Body of pancreas (tissue), 4 donors: ENCODE results near the gene DENND1A. TPM values are rescaled to one million over a fixed set of nuclear protein-coding genes. Genes with fewer than 3 reads are reported as not detected.
"Not testable (repeated sequence)": the region's sequence is repeated elsewhere in the genome, so short reads cannot be mapped to it uniquely, and the experiment has no call there.

Source experiments
- ATAC-seq: fragments of 150-250 bp; one replicate; pipeline ENCODE4 v1.9.1; 2016
- DNase-seq, 4 donors: peaks; one replicate each; pipeline ENCODE4 v3.0.0-alpha.2; 2019
- H3K27ac ChIP-seq, 4 donors: fragments of 200-600 bp; sonication (generic); 1 replicate in 3 of 4; 2 replicates in 1 of 4; pipeline versions ENCODE4 v1.5.1 to v1.6.1; 2016 to 2019; ENCODE audit warnings: mild to moderate bottlenecking in 1 of 4, mixed read lengths in 1 of 4, moderate library complexity in 1 of 4
- H3K27me3 ChIP-seq, 2 donors: fragments of 200-600 bp; sonication (generic); one replicate each; pipeline ENCODE4 v1.6.0; 2016; ENCODE audit warnings: mild to moderate bottlenecking in 1 of 2
- H3K36me3 ChIP-seq, 2 donors: fragments of 200-600 bp; sonication (generic); replicated peaks in 1 of 2; 2 replicates each; pipeline ENCODE4 v1.5.1; 2016; ENCODE audit warnings: low read depth in 2 of 2; ENCODE audit not compliant: insufficient read depth in 1 of 2
- H3K4me1 ChIP-seq: fragments of 200-600 bp; sonication (generic); one replicate; pipeline ENCODE4 v1.6.0; 2016
- H3K4me3 ChIP-seq, 2 donors: fragments of 200-600 bp; sonication (generic); 1 replicate in 1 of 2; 2 replicates in 1 of 2; pipeline ENCODE4 v1.5.1; 2016 to 2019
- H3K9me3 ChIP-seq, 3 donors: fragments of 200-600 bp; sonication (generic); 1 replicate in 2 of 3; 2 replicates in 1 of 3; pipeline ENCODE4 v1.5.1; 2016
- POLR2A ChIP-seq, 3 donors: fragments of 450-650 bp; IDR thresholded peaks; one replicate each; pipeline ENCODE4 v1.6.1; 2016; ENCODE audit warnings: antibody characterized with exemption in 3 of 3, mild to moderate bottlenecking in 2 of 3
- WGBS, 2 donors: methylation state at CpG; one replicate each; pipeline ENCODE4 v1.1.5; 2017; 5-methylcytosine and 5-hydroxymethylcytosine counted together
- intact Hi-C: fragments of 100-400 bp; cut with DNase I; formaldehyde crosslinking; loops from one replicate; pipeline ENCODE4 v1.15.1; 2023
- total RNA-seq, 2 donors: library from RNA; depleted of rRNA; stranded (reverse); fragments of >200 nt; gene quantifications; one replicate each; pipeline ENCODE4 v1.1.0, GENCODE V29; 2016
- TF ChIP-seq, protein P1 (sequence below), 7 experiments: fragments of 450-650 bp in 4 of 7; fragments of 200-600 bp in 3 of 7; sonication (generic) in 3 of 7; IDR thresholded peaks; one replicate each; pipeline ENCODE4 v1.5.1; 2016 to 2019; ENCODE audit warnings: antibody characterized with exemption in 7 of 7

DENND1A gene
- total RNA-seq, 2 donors from 2014 or later: 7.6 to 8.6 TPM

DNA sequence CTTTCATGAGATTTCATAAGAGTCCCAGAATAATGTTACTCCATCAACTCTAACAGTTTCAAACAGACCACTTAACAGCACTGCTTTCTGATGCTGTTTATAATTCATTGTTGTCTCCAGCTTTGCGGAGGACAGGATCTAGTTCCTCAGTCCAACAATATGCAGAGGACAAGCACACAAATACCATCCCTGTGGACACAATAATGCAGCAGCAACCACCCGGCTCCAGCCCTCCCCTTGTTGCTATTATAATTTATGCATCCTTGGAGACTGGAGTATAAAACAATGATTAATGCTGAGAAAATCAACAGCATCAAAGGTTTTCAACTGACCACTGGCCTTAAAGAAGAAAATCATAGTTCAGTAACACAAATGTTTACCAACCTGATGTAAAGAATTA lies 108.3 kb downstream of the DENND1A start:
- 85 to 95% methylated on average over 2 of the region's 2 CpGs for WGBS, 2 donors
- H3K4me1 ChIP-seq: no peaks in the 10 kb centered on the region
- intact Hi-C loops: no loop called here
- ATAC-seq (no peak), DNase-seq (no peak)
- TF ChIP-seq, protein P1, sequence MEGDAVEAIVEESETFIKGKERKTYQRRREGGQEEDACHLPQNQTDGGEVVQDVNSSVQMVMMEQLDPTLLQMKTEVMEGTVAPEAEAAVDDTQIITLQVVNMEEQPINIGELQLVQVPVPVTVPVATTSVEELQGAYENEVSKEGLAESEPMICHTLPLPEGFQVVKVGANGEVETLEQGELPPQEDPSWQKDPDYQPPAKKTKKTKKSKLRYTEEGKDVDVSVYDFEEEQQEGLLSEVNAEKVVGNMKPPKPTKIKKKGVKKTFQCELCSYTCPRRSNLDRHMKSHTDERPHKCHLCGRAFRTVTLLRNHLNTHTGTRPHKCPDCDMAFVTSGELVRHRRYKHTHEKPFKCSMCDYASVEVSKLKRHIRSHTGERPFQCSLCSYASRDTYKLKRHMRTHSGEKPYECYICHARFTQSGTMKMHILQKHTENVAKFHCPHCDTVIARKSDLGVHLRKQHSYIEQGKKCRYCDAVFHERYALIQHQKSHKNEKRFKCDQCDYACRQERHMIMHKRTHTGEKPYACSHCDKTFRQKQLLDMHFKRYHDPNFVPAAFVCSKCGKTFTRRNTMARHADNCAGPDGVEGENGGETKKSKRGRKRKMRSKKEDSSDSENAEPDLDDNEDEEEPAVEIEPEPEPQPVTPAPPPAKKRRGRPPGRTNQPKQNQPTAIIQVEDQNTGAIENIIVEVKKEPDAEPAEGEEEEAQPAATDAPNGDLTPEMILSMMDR (IDR thresholded peaks at IDR 0.05): no peak
- no peak for TF ChIP-seq POLR2A (IDR thresholded peaks at IDR 0.05)
- no peak overlapping the region for H3K4me3 ChIP-seq
- no peak overlapping the region for H3K27ac ChIP-seq
- H3K9me3 ChIP-seq: no peaks in the 10 kb centered on the region
- no peaks in the 10 kb centered on the region for H3K27me3 ChIP-seq
- H3K36me3 ChIP-seq: no peaks in the 10 kb centered on the region

GRCh38 chr9:123820139-123820538 lies 109.8 kb downstream of the DENND1A start:
- Histone ChIP-seq H3K27ac (no peak overlapping the region), H3K27me3 (no peaks in the 10 kb centered on the region), H3K9me3 (no peaks in the 10 kb centered on the region), H3K4me1 (no peaks in the 10 kb centered on the region), H3K36me3 (no peaks in the 10 kb centered on the region), H3K4me3 (no peak overlapping the region)
- no peak for DNase-seq
- WGBS, 2 donors: 83 to 96% methylated on average over 4 of the region's 4 CpGs
- intact Hi-C loops: no loop called here
- ATAC-seq: no peak
- TF ChIP-seq POLR2A (IDR thresholded peaks at IDR 0.05): no peak
- TF ChIP-seq, protein P1 (IDR thresholded peaks at IDR 0.05): no peak

DNA sequence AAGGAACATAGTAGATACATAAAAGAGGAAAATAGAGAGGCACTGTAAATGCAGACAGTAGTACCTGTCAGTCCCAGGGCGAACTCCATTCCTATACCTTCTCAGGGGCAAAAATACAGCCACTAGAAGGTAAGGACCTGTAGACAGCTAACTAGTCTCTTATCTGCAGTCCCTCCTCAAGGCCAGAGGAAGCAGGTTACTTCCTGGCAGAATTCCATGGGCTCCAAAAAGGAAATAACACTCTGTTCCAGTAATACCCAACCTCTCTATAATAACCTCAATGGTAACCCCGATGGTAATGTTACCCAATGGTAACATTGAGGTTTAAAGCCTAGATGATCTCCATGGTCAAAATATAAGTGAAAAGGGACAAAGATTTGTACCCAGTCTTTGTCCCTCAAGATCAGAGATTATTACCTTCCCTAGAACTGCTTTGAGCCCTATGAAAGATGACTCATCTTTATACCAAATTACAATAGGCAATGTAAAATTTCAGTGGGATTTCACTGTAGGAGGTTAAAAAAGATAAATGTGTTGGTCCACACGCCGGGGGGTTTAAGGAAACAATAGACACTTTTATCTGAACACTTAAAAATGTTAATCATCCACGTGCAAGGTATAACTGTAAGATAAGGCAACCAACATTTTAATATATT lies 113.0 kb downstream of the DENND1A start:
- H3K4me1 ChIP-seq: no peaks in the 10 kb centered on the region
- no peak overlapping the region for H3K27ac ChIP-seq
- no peaks in the 10 kb centered on the region for H3K27me3 ChIP-seq
- H3K4me3 ChIP-seq: no peak overlapping the region
- 63 to 71% methylated on average over 5 of the region's 5 CpGs for WGBS, 2 donors
- intact Hi-C loops: no loop called here
- TF ChIP-seq, protein P1 (IDR thresholded peaks at IDR 0.05): no peak
- no peak for TF ChIP-seq POLR2A (IDR thresholded peaks at IDR 0.05)
- DNase-seq (no peak), ATAC-seq (no peak)
- no peaks in the 10 kb centered on the region for H3K36me3 ChIP-seq
- no peaks in the 10 kb centered on the region for H3K9me3 ChIP-seq

- H3K27me3 ChIP-seq, H3K9me3 ChIP-seq, H3K27ac ChIP-seq, H3K4me3 ChIP-seq, H3K4me1 ChIP-seq, intact Hi-C loops, DNase-seq, ATAC-seq, H3K36me3 ChIP-seq: not testable (repeated sequence)
- 83 to 94% methylated on average over 4 of the region's 5 CpGs for WGBS, 2 donors
These were observed 114.1 kb downstream of the DENND1A start for GRCh38 chr9:123815856-123816255.

- Histone ChIP-seq H3K4me3 (no peak overlapping the region), H3K4me1 (no peaks in the 10 kb centered on the region), H3K27ac (no peak overlapping the region), H3K36me3 (no peaks in the 10 kb centered on the region), H3K27me3 (no peaks in the 10 kb centered on the region), H3K9me3 (no peaks in the 10 kb centered on the region)
- 74 to 81% methylated on average over 1 of the region's 1 CpG for WGBS, 2 donors
- no peak for TF ChIP-seq POLR2A (IDR thresholded peaks at IDR 0.05)
- TF ChIP-seq, protein P1 (IDR thresholded peaks at IDR 0.05): no peak
- intact Hi-C loops: no loop called here
- ATAC-seq: no peak
- no peak for DNase-seq
These were observed 115.4 kb downstream of the DENND1A start for GRCh38 chr9:123814496-123814895.
